K562 (cell line): Measurements from ENCODE around the gene NUAK1. TPM values are rescaled to one million over a fixed set of nuclear protein-coding genes. Genes with fewer than 3 reads are reported as not detected.

Source experiments
- ESRRB ChIP-seq: fragments of 250-450 bp; sonication (Bioruptor Pico); IDR thresholded peaks from 2 replicates; pipeline ENCODE4 v1.5.0; 2020; ENCODE audit warnings: mild to moderate bottlenecking, moderate library complexity, borderline replicate concordance
- IRF1 ChIP-seq: sonication (generic); formaldehyde crosslinking; IDR thresholded peaks from 2 replicates; pipeline ENCODE4 v1.8.0; 2022; ENCODE audit warnings: missing genetic modification reagents, mild to moderate bottlenecking, borderline replicate concordance
- PRDM10 ChIP-seq: fragments of 450-650 bp; IDR thresholded peaks from 2 replicates; pipeline ENCODE4 v1.6.1; 2018; ENCODE audit not compliant: partially characterized antibody
- PREB ChIP-seq: sonication (generic); formaldehyde crosslinking; IDR thresholded peaks from 2 replicates; pipeline ENCODE4 v1.8.1; 2023; ENCODE audit warnings: mild to moderate bottlenecking, missing genetic modification reagents
- polyA plus RNA-seq, 8 experiments: library from polyadenylated mRNA; depleted of rRNA in 4 of 8; stranded (reverse) in 5 of 8; unstranded in 3 of 8; fragments of >200 nt; fragmentation: Nextera tagmentation in 2 of 8; fragmentation: Illumina TruSeq in 1 of 8; extraction: Ambion mirVana in 2 of 8; extraction: Trizol in 1 of 8; gene quantifications; 2 replicates each; pipeline versions ENCODE4 v1.2.1 to v1.2.3, GENCODE V29; 2011 to 2014; ENCODE audit warnings: inconsistent platforms in 1 of 8, missing spikeins in 1 of 8
- total RNA-seq, 7 experiments: library from RNA; depleted of rRNA in 6 of 7; stranded (reverse); fragments of >200 nt in 6 of 7; fragmentation: Illumina TruSeq in 2 of 7; extraction: Trizol in 2 of 7; gene quantifications; 2 replicates each; pipeline versions ENCODE4 v1.2.1 to v1.2.3, GENCODE V29; 2011 to 2021; ENCODE audit warnings: low replicate concordance in 1 of 7

NUAK1 gene
- total and polyA plus RNA-seq, 9 of the 15 experiments (the other 6 are each of a cell fraction or from before 2014, with no cell fraction given) = 0.02 TPM; not detected in 8

- no peak for TF ChIP-seq PRDM10
- TF ChIP-seq PREB (CRISPR knock-in tag) = no peak
- no peak for TF ChIP-seq IRF1 (CRISPR knock-in tag)
- no peak for TF ChIP-seq ESRRB
Observed at GRCh38 chr12:106062693-106063092, 76.1 kb downstream of the NUAK1 start (continued).
